Erythroblast (primary cell): ENCODE results near the gene TSC1.

Experiments
- GATA1 ChIP-seq: IDR thresholded peaks from 2 replicates; pipeline ENCODE4 v1.6.1; 2011; ENCODE audit warnings: low read depth, mild to moderate bottlenecking, control low read depth, low read length, moderate library complexity
- POLR2A ChIP-seq: IDR thresholded peaks from 2 replicates; pipeline ENCODE4 v1.6.1; 2011; ENCODE audit warnings: mild to moderate bottlenecking, low read length

GRCh38 chr9:132885720-132886333, 58.6 kb downstream of the TSC1 start:
- no peak for TF ChIP-seq POLR2A
- TF ChIP-seq GATA1: no peak
